GM12872 (cell line): ENCODE results near the gene SPATA17.

Experiments
- TF ChIP-seq, protein P1 (sequence below): IDR thresholded peaks from 3 replicates; pipeline ENCODE4 v1.5.1; 2011; ENCODE audit warnings: low read depth, mild to moderate bottlenecking, low read length, moderate library complexity; ENCODE audit not compliant: insufficient read depth

The SPATA17 gene

GRCh38 chr1:217856342-217857034 is 225.3 kb downstream of the SPATA17 start:
- TF ChIP-seq, protein P1, sequence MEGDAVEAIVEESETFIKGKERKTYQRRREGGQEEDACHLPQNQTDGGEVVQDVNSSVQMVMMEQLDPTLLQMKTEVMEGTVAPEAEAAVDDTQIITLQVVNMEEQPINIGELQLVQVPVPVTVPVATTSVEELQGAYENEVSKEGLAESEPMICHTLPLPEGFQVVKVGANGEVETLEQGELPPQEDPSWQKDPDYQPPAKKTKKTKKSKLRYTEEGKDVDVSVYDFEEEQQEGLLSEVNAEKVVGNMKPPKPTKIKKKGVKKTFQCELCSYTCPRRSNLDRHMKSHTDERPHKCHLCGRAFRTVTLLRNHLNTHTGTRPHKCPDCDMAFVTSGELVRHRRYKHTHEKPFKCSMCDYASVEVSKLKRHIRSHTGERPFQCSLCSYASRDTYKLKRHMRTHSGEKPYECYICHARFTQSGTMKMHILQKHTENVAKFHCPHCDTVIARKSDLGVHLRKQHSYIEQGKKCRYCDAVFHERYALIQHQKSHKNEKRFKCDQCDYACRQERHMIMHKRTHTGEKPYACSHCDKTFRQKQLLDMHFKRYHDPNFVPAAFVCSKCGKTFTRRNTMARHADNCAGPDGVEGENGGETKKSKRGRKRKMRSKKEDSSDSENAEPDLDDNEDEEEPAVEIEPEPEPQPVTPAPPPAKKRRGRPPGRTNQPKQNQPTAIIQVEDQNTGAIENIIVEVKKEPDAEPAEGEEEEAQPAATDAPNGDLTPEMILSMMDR = no peak

DNA sequence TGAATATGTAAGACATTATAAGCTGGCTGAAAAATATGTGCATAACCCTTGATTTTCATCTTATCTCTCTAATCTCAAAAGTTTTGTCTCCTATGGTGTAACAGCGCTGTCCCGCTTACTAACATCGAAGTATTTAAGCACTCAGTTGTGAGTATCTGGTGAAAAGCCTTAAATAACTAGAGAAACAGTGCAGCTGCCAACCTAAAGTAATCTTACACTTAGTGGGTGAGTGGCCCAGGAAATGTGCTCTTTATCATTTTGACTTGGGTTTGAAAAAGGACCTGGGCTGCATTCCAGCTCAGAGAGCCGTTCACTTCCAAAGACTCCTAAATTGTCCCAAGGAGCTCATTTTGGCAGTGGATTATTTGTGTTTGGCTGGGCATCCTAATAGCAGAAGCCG is 225.9 kb downstream of the SPATA17 start:
- TF ChIP-seq, protein P1 = no peak

DNA sequence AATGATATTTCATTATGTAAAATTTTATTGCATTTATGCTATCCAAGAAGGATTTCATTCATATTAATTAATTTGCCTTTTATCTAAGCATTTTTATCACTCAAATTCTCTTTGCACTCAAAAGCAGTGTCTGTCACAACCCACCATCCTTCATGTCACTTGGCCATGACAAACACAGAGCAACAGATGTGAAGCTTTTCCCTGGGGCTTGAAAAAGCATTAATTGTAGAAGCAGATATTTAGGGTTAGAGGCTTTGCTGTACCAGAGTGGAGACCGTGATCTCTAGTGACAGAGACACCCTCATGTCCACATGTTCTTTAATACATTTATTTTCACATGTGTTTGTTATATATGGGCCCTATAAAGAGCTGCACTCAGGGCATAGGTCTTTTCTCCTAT is 230.5 kb downstream of the SPATA17 start:
- TF ChIP-seq, protein P1 = no peak

DNA sequence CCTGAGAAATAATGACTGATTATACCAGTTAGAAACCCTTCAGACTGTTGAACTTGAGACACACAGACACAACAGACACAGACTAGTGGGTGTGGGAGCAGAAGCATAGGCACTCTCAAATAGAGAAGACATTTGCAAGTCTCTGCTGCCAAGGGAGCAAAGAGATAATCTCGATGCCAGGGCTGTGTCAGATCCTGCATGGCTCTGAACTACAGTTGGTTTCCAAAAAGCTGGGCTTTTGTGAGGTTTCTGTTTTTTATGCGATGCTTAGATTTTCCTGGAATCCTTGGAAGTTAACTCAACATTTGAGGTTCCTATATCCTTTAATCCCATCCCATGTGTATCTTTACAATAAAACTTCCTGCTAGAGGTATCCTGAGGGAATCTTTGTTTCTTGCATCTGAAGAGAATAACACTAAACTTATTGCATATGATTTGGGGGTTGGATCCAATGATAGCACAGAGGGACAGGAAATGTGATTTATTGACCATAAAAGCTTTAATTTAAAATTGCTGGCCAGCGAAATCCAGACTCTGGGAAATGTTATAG is 236.4 kb downstream of the SPATA17 start:
- TF ChIP-seq, protein P1 = no peak

- TF ChIP-seq, protein P1 = no peak
These were observed 240.8 kb downstream of the SPATA17 start for GRCh38 chr1:217871955-217872354.

GRCh38 chr1:217875229-217875628 is 244.1 kb downstream of the SPATA17 start:
- TF ChIP-seq, protein P1 = no peak

DNA sequence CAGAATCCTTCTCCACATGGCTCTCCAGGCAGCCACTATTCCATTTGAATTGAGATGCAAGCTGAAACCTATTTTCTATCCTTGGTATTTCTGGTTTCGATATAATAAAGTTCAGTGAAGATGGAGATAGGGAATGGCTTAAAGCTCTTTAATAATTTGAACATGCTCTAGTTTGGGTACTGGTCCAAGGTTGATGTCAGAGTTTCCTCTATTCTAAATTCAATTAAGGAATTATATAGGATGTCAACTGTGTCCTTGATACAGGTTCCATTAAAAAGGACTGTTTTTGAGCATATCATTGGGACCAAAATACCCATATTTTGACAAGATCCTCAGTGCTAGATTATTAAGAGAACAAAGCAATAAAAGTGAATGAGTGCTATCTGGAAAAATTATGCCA is 245.3 kb downstream of the SPATA17 start:
- TF ChIP-seq, protein P1 = no peak
